NOMO-1 (cell line): ENCODE data around the gene USP4.

Experiments used
- DNase-seq, 2 experiments: peaks; one replicate each; lab custom pipeline; 2025; ENCODE audit not compliant: unreplicated experiment in 2 of 2; lab: John Stamatoyannopoulos, UW

The USP4 gene

DNA sequence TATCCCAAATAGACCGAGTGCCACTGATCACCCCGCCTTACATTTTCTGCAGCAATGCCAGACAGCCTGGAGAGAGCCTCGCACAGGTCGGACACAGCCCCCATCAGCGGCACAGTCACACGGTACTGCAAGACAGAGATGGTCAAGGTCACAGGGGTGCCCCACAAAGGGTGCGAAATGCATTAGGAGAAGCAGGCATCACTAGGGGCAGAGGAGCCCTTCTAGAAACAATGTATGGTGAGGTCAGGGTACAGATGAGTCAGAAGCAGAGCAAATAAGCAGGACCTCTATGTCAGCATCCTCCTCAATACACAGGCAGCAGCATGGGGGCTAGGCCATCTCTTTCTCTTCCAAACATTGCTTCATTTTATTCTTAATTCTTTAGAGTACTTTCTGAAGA is 41.3 kb downstream of the USP4 start:
- no peak for DNase-seq

DNA sequence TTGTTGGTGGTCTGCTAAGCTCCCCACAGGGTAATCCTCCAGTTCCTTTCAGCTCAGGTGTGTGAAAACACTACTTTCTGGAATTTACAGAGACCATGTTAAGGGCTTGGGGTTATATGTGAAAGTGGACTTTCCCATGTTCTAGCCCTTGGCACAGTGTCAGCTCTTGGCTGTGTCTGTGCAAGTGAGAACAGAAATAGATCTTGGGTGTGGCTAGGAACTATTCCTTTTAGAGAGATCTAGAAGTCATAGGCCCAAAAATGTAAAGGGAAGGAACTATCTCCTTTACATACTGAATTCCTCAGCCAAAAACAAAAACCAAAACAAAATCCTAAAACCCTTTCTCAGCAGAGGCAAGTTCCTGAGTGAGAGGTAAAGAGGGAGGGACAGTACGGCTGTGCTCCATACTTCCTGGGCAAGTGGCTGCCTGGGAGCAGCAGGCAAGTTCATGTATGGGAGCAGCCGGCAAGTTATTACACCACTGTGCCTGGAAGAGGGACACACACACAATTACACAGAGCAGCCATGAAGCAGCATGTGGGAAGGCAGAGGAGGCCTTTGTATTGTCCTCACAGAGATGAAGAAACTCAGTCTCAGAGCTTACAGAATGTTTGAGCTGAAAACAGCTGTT is 43.0 kb downstream of the USP4 start:
- DNase-seq: no peak

DNA sequence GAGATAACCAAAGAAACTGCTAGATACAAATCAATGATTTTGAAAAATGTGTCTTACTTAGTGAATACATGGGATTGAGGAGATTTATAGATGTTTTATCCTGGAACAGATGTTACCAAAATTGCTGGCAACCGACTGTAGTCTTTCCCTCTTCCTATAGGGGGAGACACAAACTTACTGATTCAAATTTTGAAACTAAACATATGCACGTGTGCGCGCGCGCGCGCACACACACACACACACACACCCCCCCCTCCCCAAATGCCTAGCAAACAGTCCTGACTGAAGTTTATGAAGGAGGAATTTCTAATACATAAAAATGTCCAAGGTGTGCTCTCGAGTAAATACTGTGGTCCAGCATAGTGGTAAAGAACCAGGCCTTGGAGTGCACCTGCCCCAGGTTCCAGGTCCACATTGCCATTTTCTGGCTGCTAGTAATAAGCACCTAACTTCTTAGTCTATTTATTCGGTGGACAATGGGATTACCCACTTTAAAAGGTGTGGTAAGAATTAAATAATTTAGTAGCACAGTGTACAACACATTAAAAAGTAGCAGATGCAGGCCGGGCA is 44.3 kb downstream of the USP4 start:
- peak; percentile 2 to 23 for DNase-seq

DNA sequence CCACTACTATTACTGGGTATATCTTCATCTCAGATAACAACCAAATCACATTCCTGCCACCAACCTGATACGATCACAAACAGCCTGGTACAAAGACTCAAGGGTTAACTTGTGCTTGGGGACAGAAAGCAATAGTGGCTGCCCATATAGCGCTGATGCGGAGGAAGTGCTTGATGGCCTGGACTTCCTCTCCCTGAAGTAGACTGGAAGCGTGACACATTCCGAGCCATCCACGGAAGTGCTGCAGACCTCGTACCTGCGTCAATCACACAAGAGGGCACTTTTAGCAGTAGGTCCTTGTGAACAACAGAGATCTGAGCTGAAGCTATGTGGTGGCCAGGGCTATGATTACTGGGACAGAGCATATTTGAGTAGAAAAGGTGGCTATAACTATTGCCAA is 45.5 kb downstream of the USP4 start:
- no peak for DNase-seq

DNA sequence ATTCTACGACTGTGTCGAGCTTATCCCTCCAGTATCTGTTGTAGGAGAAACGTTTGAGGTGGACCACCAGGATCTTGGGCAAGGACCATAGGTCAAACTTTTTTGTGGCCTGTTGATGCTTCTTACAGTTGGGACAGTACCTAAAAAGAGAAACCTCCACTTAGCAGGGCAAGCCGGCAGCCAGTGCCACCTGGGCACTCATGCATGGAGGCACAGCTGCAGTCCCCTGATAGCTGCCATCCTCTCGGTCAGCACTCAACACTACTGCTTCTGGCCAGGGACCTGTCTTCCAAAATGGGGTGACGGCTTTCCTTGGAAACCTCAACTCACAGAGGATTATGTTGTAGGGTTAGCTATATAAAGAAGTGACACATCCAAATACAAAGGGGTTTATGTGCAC is 55.9 kb downstream of the USP4 start:
- DNase-seq: no peak

DNA sequence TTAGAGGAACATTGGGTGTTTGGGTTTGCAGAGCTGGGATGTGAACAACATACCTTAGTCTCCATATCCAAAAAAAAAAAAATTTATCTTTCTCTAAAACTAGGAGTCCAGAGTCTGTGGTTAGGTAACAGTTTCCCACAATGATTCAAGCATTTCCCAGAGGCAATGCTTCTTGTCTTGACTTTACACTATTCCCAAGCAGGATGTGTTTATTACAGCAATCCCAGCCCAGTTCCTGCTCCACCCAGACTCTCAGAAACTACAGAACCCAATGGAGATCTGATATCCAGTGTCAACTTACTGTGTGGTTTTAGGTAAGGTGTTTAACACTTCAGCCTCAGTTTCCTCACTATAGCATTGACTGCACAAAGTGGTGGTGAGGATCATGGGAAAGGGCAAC is 60.5 kb downstream of the USP4 start:
- no peak for DNase-seq

DNA sequence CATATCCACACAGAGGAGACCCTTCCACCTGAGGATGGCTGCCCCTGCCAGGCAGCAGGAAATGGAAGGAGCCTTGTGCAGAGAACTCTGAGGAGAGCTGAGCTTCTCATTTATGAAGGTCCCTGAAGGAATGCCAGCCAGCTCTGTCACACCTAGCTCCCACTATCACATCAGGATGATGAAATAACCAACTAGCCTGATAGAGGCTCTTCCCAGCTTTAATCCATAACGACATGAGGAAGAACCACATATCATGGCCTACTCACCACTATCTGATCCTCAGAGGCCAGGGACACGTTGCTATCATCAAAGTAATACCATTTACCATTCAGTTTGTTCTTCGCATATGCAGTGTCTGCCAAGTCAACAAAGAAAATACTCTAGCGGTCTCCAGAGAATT is 61.3 kb downstream of the USP4 start:
- DNase-seq: no peak

DNA sequence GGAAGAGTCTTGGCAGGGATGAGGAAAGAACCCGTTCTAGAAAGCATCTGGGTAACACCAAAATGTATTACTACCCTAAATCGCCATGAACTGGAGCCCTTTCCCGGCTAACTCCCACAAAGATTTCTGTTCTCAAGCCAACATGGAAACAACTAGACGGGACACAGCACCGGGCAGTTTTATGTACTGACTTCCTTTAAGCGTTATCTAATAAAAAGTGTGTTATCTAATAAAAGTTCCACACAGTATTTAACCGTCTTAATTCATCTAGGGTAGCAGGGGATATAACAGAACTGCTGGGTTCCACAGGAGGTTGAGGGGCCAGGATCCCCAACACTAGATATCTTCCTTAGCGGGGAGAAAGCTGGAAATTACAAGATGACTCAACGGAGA is 62.5 kb downstream of the USP4 start:
- no peak for DNase-seq

DNA sequence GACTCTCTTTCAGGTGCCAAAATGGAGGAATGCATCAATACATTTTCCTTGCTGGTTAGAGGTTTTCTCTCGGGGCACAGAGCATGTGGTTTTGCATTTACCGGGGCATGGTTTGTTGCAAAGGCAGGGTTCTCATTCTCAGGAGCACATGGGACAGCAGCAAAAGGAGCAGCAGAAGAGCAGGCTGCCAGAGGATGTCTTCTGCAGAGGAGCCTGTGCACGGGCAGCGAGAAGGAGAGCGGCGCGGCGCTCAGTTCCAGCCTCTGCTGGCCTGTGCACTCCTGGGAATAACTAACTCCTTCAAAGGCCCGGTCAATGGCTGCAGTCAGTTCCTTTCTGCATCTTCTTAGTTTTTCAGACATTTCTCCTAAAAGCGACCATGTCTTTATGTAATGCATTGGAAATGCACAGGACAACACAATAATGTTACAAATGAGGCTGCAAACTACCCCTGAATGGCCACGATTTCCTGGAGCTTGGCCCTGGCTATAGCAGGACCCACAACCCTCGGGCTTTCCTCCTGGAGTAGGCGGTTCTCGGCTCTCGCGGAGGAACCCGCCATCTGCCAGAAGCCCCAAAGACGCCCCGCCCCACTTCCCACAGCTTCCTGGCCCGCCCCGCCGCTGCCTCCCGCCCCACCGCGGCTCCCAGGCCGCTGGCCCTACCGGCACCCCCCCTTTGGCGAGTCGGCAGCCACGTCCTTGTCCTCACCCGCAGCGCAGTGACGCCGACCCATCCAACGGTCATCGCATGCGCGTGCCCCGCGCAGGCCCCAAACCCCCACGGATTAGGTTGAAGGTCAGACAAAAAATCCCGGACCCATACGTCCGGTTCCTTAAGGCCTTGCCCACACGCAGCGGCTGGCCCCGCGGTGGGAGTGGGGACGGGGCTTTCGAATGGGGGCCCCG is 63.1 kb downstream of the USP4 start, which contains the start of gene C3orf62:
C3orf62 (minus strand) TSS at position 758 of the 908 bp plus-strand sequence; CDS start at position 398, 360 bp downstream.
- DNase-seq: no peak

DNA sequence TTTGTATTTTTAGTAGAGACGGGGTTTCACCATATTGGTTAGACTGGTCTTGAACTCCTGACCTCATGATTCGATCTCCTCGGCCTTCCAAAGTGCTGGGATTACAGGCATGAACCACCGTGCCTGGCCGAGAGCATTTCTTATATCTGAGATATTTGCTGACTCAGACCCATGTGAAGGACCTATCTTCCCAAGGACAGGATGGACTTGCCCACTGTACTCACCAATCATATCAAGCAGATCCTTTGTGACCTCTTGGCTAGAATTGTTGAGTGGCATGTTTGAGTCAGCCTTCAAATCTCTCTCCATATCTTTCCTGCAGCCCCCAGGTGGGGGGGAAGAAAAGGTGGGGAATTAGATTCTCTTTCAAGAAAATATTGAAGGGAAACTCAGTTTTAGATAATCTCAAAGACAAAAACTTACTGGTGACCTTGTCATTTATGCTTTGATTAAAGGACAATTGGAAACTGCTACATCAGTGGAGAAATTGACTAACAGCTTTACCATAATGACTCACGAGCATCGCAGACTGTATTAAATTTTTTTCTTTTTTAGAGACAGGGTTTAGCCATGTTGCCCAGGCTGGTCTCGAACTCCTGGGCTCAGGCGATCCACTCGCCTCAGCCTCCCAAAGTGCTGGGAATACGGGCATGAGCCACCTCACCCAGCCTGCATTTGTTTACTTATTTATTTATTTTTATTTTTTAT is 65.9 kb downstream of the USP4 start:
- DNase-seq: no peak

DNA sequence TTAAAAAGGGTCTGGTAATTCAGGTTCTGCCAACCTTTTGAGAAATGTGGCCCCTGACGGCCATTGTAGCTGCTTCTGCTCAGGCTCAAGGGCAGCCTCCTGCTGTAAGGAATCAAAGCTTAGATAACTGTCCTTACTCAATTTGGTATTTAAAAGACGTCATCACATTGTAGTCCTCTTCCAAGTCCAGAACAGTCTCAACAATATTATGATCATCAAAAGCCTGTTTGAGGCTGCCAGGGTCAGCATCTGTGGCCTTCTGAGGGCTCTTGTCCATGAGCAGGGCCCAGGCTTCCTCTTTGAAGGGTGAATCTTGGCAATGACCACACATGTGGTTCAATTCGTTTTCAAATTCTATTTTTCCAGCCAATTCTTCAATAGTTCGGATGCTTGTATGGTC is 68.8 kb downstream of the USP4 start:
- no peak for DNase-seq

DNA sequence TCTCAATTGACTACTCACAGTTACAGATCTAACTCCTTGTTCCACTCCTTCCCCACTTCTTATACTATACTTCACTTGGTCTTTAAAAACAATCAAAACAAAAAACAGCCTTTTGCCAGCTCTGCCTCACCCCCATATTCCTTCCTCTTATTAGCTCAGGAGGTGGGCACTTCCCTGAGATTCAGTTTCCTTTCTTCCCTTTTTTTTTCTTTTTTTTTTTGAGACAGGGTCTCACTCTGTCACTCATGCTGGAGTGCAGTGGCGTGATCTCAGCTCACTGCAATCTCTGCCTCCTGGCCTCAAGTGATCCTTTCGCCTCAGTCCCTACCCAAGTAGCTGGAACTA is 69.7 kb downstream of the USP4 start:
- no peak for DNase-seq

DNA sequence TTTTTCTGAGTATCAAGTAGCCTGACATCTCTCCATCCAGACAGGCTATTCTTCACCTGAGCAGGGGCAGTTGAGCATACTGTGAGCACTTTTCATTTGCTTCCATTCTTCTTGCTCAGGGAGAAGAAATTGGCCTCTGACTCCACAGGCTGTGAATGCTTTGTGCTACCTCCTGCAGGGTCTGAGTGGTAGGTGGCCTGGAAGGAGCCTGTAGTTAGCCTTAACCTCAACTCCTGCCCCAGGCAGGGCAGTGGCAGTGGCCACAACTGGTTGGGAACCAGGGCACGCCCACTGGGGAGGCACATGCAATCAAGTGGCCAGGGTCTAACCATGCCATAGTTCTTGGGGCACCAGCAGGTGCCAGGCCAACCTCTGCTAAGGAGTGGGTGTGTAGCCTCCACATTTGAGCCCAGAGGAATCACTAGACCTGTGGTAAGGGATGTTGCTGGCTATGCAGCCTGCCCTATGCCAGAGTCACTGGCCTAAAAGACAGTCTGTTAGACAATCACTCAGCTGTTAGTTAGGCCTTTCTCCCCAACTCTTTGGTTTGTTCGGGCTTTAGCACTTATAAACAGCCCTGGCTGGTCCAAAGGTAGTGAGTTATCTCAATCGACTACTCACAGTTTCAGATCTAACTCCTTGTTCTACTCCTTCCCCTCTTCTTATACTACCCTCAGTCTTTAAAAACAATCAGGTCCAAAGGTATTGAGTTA is 70.3 kb downstream of the USP4 start:
- DNase-seq: no peak

DNA sequence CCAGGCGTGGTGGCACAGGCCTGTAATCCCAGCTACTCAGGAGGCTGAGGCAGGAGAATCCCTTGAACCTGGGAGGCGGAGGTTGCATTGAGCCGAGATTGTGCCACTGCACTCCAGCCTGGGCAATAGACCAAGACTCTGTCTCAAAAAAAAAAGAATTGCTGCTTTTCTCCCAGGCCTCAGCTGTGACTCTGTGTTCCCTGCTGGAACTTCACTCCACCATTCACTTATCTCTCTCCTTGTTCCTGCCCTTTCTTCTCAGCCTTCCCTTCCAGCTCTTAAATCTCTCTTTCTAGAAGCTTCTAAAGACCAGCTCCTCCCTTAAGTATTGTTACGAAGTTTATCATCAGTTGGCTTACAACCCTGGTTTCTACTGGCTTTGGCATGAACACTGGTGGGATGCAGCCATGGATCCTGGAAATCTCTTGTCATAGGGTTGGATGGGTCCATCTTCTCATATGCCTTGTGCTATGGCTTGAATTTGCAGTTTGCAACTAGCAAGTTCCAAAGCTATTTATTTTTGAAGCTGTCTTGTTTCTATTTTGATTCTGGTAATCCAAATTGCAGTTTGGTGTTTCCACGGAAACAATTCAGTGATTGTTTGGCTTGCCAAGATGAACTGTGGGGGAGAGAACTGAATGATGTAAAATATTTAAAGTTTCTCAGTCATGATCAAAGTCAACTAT is 73.3 kb downstream of the USP4 start:
- DNase-seq: no peak

DNA sequence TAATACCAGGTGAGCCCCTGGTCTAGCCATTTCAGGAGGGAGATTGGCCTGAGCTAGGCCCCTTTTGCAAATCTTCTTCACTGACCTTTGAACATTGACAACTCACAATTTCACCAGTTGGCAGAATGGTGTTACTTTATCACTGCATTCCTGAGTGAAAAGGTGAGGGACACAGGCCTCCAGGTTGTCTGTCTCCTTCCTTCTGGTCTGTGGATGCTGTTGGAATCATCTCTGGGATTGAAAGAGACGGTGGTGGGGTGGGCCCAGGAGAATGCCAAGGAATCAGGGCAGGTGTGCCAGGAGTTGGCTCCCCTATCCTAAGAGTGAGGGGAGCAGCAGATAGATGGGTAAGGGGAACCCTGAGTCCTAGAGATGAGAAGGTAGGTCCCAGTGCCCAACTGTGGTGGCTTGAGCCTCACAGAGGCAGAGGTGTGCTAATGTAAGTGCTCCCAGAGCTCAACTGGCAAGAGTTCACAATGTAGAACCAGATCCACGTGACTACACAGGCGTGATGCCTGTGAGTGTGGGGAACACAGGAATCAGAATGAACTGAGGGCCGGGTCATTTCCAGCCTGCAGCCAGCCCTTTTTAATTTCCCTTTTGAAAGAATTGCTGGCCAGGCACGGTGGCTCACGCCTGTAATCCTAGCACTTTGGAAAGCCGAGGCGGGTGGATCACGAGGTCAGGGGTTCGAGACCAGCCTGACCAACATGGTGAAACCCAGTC is 74.0 kb downstream of the USP4 start:
- no peak for DNase-seq

DNA sequence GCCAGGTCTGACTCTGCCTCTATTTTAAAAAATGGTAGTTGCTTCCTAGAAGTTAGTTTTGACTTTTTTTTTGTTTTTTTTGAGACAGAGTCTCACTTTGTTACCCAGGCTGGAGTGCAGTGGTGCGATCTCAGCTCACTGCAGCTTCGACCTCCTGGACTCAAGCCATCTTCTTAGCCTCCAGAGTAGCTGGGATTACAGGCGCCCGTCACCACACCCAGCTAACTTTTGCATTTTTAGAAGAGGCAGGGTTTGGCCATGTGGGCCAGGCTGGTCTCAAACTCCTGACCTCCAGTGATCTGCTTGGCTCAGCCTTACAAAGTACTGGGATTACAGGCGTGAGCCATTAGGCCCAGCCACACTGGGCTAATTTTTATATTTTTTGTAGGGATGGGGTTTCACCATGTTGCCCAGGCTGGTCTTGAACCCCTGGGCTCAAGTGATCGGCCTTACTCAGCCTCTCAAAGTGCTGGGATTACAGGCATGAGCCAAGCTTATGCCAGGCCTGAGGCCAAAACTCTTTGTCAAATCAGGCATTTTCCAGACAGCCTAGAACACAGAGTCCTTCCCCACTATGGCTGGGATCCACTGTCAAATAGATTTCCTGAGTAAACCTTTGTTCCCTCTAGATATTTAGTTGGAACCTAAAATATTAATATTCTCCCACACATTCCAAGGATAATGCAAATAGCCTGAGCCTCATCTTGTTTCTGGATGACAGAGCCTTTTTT is 76.5 kb downstream of the USP4 start:
- no peak for DNase-seq

DNA sequence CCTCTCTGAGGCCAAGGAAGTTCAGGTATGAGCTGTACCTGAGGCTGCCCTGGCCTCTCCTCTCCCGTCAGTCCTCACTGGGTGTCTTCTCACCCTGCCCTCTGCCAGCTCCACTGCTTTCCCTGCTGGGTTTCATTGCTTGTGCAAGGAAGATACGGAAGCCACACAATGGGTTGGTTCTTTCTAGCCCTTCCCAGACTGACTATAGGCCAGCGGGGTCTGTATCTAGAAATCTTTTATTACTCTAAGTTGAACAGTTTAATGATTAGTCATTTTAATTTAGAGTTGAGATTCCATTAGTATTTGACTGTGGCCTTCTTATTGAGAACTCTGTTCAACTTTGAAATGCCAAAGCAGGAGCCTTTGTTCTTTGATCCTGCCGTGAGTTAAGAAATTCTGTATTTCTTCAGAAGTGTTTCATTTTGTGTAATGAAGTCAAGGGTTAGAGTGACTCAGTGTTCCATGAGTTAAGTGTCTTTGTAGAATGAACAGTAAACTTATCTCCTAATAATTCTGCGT is 79.0 kb downstream of the USP4 start:
- DNase-seq: no peak

DNA sequence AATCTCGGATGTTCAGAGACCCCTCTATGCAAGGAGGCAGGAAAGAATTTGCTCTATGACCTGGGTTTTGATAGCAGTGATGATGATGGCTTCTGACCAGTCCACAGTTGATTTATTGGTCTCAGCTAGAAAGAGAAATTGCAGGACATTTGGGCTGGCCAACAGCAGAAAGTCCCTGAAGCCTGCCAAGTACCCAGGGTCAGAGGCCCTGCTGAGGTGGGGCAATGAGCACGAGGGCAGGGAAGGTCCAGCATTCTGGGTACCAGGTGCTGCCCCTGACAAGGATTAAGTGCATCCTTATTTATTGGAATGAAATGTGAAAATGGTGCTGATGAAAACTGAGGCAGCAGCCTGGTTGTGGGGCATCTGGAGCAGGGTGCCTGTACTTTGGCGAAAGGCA is 82.7 kb downstream of the USP4 start:
- no peak for DNase-seq
